ENCODE measurements around the gene DCAF11. TPM values are rescaled to one million over a fixed set of nuclear protein-coding genes. Genes with fewer than 3 reads are reported as not detected.
A peak's percentile ranks its signal among the peaks of the same experiment; 100 is the strongest.

Gene DCAF11
- total and polyA plus RNA-seq, 2 of the 13 experiments (the other 11 are each of a cell fraction or from before 2014, with no cell fraction given), result 150 to 257 TPM

GRCh38 chr14:24138396-24139271 is 24.1 kb downstream of the DCAF11 start (continued):
- TF ChIP-seq BRF2 (CRISPR knock-in tag; IDR thresholded peaks at IDR 0.05) (no peak), ZNF577 (CRISPR knock-in tag; IDR thresholded peaks at IDR 0.05; ENCODE audit: borderline replicate concordance, low read depth) (no peak), PATZ1 (CRISPR knock-in tag; IDR thresholded peaks at IDR 0.05) (no peak; the same call in 1 of the 2 replicates), YEATS4 (CRISPR knock-in tag; IDR thresholded peaks at IDR 0.05; ENCODE audit: borderline replicate concordance) (no peak), ZNF546 (CRISPR knock-in tag; conservative IDR thresholded peaks at IDR 0.05) (no peak), SAFB2 (CRISPR knock-in tag; IDR thresholded peaks at IDR 0.05; ENCODE audit: borderline replicate concordance, low read depth) (0 out of 2 replicates have a peak, but pooled peaks have one; percentile 9), CHCHD3 (CRISPR knock-in tag; IDR thresholded peaks at IDR 0.05) (no peak), ZFP91 (CRISPR knock-in tag; IDR thresholded peaks at IDR 0.05; ENCODE audit: borderline replicate concordance) (no peak), ZMYM3 (CRISPR knock-in tag; IDR thresholded peaks at IDR 0.05) (no peak), KAT7 (CRISPR knock-in tag; IDR thresholded peaks at IDR 0.05; ENCODE audit: borderline replicate concordance) (no peak), MNT (IDR thresholded peaks at IDR 0.05) (peak; percentile 35; the same call in 1 of the 2 replicates), ZNF691 (CRISPR knock-in tag; IDR thresholded peaks at IDR 0.05; ENCODE audit: borderline replicate concordance, low read depth) (peak; percentile 18; the same call in 1 of the 2 replicates), SP5 (CRISPR knock-in tag; IDR thresholded peaks at IDR 0.05; ENCODE audit: borderline replicate concordance, low read depth) (peak; percentile 28; the same call in 1 of the 2 replicates), ZNF768 (CRISPR knock-in tag; IDR thresholded peaks at IDR 0.05) (peak; percentile 54; the same call in 1 of the 2 replicates), ESRRA (CRISPR knock-in tag; IDR thresholded peaks at IDR 0.05; ENCODE audit: low read depth) (peak; percentile 42; the same call in 1 of the 2 replicates), GLMP (CRISPR knock-in tag; IDR thresholded peaks at IDR 0.05; ENCODE audit: borderline replicate concordance) (no peak), RFX1 (IDR thresholded peaks at IDR 0.05) (no peak), SNAPC2 (CRISPR knock-in tag; IDR thresholded peaks at IDR 0.05) (no peak), RARA (CRISPR knock-in tag; IDR thresholded peaks at IDR 0.05) (peak; percentile 35; the same call in 1 of the 2 replicates)
